ENCODE measurements around the gene TRIO.

DNA sequence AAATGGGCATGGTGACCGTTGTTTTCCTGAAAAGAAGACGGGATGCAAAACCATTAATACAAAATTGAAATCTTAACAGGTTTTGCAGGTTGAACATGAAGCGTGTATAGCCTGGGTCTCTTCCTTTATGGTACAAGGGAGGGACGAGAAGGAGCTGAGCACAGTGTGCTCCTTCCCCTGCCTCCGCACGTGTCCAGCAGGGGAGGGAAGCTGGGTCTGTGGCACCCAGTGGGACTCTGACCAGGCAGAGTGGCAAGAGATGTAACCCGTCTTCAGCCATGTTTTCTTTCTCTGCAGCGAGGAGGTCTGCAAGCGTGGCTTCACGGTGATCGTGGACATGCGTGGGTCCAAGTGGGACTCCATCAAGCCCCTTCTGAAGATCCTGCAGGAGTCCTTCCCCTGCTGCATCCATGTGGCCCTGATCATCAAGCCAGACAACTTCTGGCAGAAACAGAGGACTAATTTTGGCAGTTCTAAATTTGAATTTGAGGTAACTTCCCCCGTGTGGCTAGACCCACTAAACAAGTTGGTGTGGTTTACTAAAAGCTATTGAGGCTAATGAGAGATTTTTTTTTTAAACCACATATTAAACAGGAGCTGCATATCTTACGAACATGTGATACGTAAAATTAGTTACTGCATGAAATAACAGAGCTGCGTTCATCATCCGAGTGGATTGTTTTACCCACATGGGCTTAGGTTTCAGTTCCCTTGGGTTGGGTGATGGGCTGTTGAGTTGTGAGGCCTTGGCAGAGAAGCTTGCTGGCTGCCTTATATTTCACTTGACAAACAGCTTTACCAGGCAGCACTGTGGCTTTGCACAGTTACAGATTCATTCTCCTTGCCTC lies 143.7 kb downstream of the TRIO start:
- TF ChIP-seq, protein P1, sequence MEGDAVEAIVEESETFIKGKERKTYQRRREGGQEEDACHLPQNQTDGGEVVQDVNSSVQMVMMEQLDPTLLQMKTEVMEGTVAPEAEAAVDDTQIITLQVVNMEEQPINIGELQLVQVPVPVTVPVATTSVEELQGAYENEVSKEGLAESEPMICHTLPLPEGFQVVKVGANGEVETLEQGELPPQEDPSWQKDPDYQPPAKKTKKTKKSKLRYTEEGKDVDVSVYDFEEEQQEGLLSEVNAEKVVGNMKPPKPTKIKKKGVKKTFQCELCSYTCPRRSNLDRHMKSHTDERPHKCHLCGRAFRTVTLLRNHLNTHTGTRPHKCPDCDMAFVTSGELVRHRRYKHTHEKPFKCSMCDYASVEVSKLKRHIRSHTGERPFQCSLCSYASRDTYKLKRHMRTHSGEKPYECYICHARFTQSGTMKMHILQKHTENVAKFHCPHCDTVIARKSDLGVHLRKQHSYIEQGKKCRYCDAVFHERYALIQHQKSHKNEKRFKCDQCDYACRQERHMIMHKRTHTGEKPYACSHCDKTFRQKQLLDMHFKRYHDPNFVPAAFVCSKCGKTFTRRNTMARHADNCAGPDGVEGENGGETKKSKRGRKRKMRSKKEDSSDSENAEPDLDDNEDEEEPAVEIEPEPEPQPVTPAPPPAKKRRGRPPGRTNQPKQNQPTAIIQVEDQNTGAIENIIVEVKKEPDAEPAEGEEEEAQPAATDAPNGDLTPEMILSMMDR (IDR thresholded peaks at IDR 0.05; ENCODE audit: insufficient read depth, low read length, poor library complexity, severe bottlenecking): no peak
- peak; percentile 97 for TF ChIP-seq EZH2phosphoT487 (conservative IDR thresholded peaks at IDR 0.05; ENCODE audit: low read length)
